Testis (tissue), 3 donors: ENCODE results near the gene PAM16. TPM values are rescaled to one million over a fixed set of nuclear protein-coding genes. Genes with fewer than 3 reads are reported as not detected.

Source experiments
- DNase-seq: peaks from one replicate; pipeline ENCODE4 v3.0.0-alpha.2; 2019
- H3K27ac ChIP-seq, 2 donors: fragments of 200-600 bp; sonication (generic); one replicate each; pipeline ENCODE4 v1.5.1; 2019
- H3K27me3 ChIP-seq: fragments of 200-600 bp; sonication (generic); one replicate; pipeline ENCODE4 v1.5.1; 2019
- H3K36me3 ChIP-seq: fragments of 200-600 bp; sonication (generic); one replicate; pipeline ENCODE4 v1.5.1; 2017; ENCODE audit warnings: low read depth; ENCODE audit errors: missing control alignments
- H3K4me1 ChIP-seq: fragments of 200-600 bp; sonication (generic); one replicate; pipeline ENCODE4 v1.5.1; 2019
- H3K4me3 ChIP-seq, 2 donors: fragments of 200-600 bp; sonication (generic); one replicate each; pipeline ENCODE4 v1.5.1; 2017 to 2019
- H3K9me3 ChIP-seq: fragments of 200-600 bp; sonication (generic); one replicate; pipeline ENCODE4 v1.5.1; 2017
- CTCF ChIP-seq, 3 experiments: fragments of 450-650 bp in 2 of 3; fragments of 200-600 bp in 1 of 3; sonication (generic) in 1 of 3; IDR thresholded peaks; one replicate each; pipeline ENCODE4 v1.5.1; 2016 to 2019; ENCODE audit warnings: antibody characterized with exemption in 3 of 3, mild to moderate bottlenecking in 2 of 3, moderate library complexity in 1 of 3
- POLR2A ChIP-seq: fragments of 450-650 bp; IDR thresholded peaks from one replicate; pipeline ENCODE4 v1.6.1; 2017; ENCODE audit warnings: antibody characterized with exemption, mild to moderate bottlenecking, moderate library complexity
- WGBS, 2 donors: methylation state at CpG; one replicate each; pipeline ENCODE4 v1.1.5; 2018; 5-methylcytosine and 5-hydroxymethylcytosine counted together
- intact Hi-C: fragments of 100-400 bp; cut with DNase I; formaldehyde crosslinking; loops from one replicate; pipeline ENCODE4 v1.15.1; 2023; ENCODE audit warnings: low total_unique reads
- polyA plus RNA-seq: library from polyadenylated mRNA; stranded (reverse); fragments of 350-450 nt; fragmentation: Illumina TruSeq; extraction: RNeasy Lipid Tissue Mini Kit (QIAGEN cat#74804); gene quantifications from one replicate; pipeline ENCODE4 v1.2.3, GENCODE V29; 2014; ENCODE audit warnings: low read depth, low replicate concordance; ENCODE audit not compliant: insufficient read depth
- total RNA-seq, 2 donors: library from RNA; depleted of rRNA; stranded (reverse); fragments of >200 nt; gene quantifications; one replicate each; pipeline ENCODE4 v1.2.3, GENCODE V29; 2016

PAM16 gene
- total and polyA plus RNA-seq, 3 donors from 2014 or later, result 61.8 to 148 (median 126) TPM

GRCh38 chr16:4386451-4386805 is 35.3 kb upstream of the PAM16 start:
- peaks cover 35% of the 10 kb centered on the region for H3K4me1 ChIP-seq
- H3K36me3 ChIP-seq, result no peaks in the 10 kb centered on the region
- 71 to 75% methylated on average over 7 to 8 of the region's 8 CpGs for WGBS, 2 donors
- H3K9me3 ChIP-seq, result no peaks in the 10 kb centered on the region
- H3K4me3 ChIP-seq, result no peak overlapping the region
- no peaks in the 10 kb centered on the region for H3K27me3 ChIP-seq
- no peak for DNase-seq
- intact Hi-C loops, result no loop called here
- peak overlapping the region; percentile 1 to 57 for H3K27ac ChIP-seq
- TF ChIP-seq CTCF (IDR thresholded peaks at IDR 0.05), result no peak
- no peak for TF ChIP-seq POLR2A

GRCh38 chr16:4385789-4386450 is 34.8 kb upstream of the PAM16 start:
- Histone ChIP-seq H3K9me3 (no peaks in the 10 kb centered on the region), H3K36me3 (no peaks in the 10 kb centered on the region), H3K4me3 (no peak overlapping the region), H3K27me3 (no peaks in the 10 kb centered on the region), H3K4me1 (peaks cover 35% of the 10 kb centered on the region), H3K27ac (peak overlapping the region in 1 of 2 donors; percentile 57)
- WGBS, 2 donors, result 61 to 66% methylated on average over 11 of the region's 11 CpGs
- DNase-seq, result no peak
- intact Hi-C loops, result no loop called here
- TF ChIP-seq CTCF (IDR thresholded peaks at IDR 0.05), result no peak
- no peak for TF ChIP-seq POLR2A

- Histone ChIP-seq H3K4me3 (no peak overlapping the region), H3K4me1 (peaks cover 37% of the 10 kb centered on the region), H3K27me3 (no peaks in the 10 kb centered on the region), H3K36me3 (no peaks in the 10 kb centered on the region), H3K9me3 (no peaks in the 10 kb centered on the region), H3K27ac (no peak overlapping the region)
- no peak for TF ChIP-seq CTCF (IDR thresholded peaks at IDR 0.05)
- TF ChIP-seq POLR2A, result no peak
- DNase-seq, result no peak
- intact Hi-C loops, result no loop called here
- WGBS, 2 donors, result 71 to 74% methylated on average over 15 to 20 of the region's 20 CpGs
These were observed 34.1 kb upstream of the PAM16 start for GRCh38 chr16:4385066-4385788.

GRCh38 chr16:4384509-4384942 is 33.4 kb upstream of the PAM16 start:
- no peak overlapping the region for H3K4me3 ChIP-seq
- WGBS, 2 donors, result 61% methylated on average over 14 of the region's 20 CpGs; no CpG with 5 or more reads in 1 of the 2 donors
- no peaks in the 10 kb centered on the region for H3K36me3 ChIP-seq
- H3K27ac ChIP-seq, result no peak overlapping the region
- intact Hi-C loops, result no loop called here
- H3K4me1 ChIP-seq, result peaks cover 41% of the 10 kb centered on the region
- no peak for TF ChIP-seq CTCF (IDR thresholded peaks at IDR 0.05)
- TF ChIP-seq POLR2A, result no peak
- no peak for DNase-seq
- H3K9me3 ChIP-seq, result no peaks in the 10 kb centered on the region
- no peaks in the 10 kb centered on the region for H3K27me3 ChIP-seq
